Fibroblast of lung (primary cell): ENCODE data around the gene HES1. TPM values are rescaled to one million over a fixed set of nuclear protein-coding genes. Genes with fewer than 3 reads are reported as not detected.

ENCODE experiments used
- DNase-seq, 2 donors: peaks; one replicate each; pipeline versions ENCODE4 v3.0.0 to v3.0.0-alpha.2; 2010; ENCODE audit warnings: low read depth in 2 of 2
- H2AFZ ChIP-seq: 2 replicates; pipeline ENCODE4 v1.5.1; 2012; ENCODE audit warnings: low read length, control low read depth, inconsistent platforms
- H3K27ac ChIP-seq: 2 replicates; pipeline ENCODE4 v1.5.1; 2011; ENCODE audit warnings: low read length, control low read depth; ENCODE audit not compliant: insufficient read depth
- H3K27me3 ChIP-seq: 2 replicates; pipeline ENCODE4 v1.5.1; 2011; ENCODE audit warnings: mild to moderate bottlenecking, low read length; ENCODE audit not compliant: control insufficient read depth, insufficient read depth
- H3K36me3 ChIP-seq: 2 replicates; pipeline ENCODE4 v1.5.1; 2011; ENCODE audit warnings: low read length; ENCODE audit not compliant: control insufficient read depth, insufficient read depth
- H3K4me1 ChIP-seq: 2 replicates; pipeline ENCODE4 v1.5.1; 2011; ENCODE audit warnings: low read length; ENCODE audit not compliant: control insufficient read depth, insufficient read depth; ENCODE audit errors: extremely low read depth
- H3K4me2 ChIP-seq: 2 replicates; pipeline ENCODE4 v1.5.1; 2011; ENCODE audit warnings: low read length, control low read depth; ENCODE audit not compliant: insufficient read depth; ENCODE audit errors: extremely low read depth
- H3K4me3 ChIP-seq, 4 experiments: fragments of 200-600 bp in 1 of 4; sonication (generic) in 1 of 4; replicated peaks in 1 of 4; 2 replicates each; pipeline ENCODE4 v1.5.1; 2011 to 2016; ENCODE audit warnings: low read length in 4 of 4, low read depth in 3 of 4, mild to moderate bottlenecking in 3 of 4, control low read depth in 2 of 4, inconsistent platforms in 1 of 4, mixed read lengths in 1 of 4; ENCODE audit not compliant: insufficient read depth in 1 of 4; ENCODE audit errors: control extremely low read depth in 1 of 4
- H3K79me2 ChIP-seq: 2 replicates; pipeline ENCODE4 v1.5.1; 2012; ENCODE audit warnings: mild to moderate bottlenecking, low read length, inconsistent platforms; ENCODE audit not compliant: control insufficient read depth, insufficient read depth
- H3K9ac ChIP-seq: 2 replicates; pipeline ENCODE4 v1.5.1; 2011; ENCODE audit warnings: mild to moderate bottlenecking, low read length, control low read depth; ENCODE audit not compliant: insufficient read depth
- H3K9me3 ChIP-seq: 2 replicates; pipeline ENCODE4 v1.5.1; 2012; ENCODE audit warnings: low read depth, low read length; ENCODE audit not compliant: control insufficient read depth, insufficient read depth
- H4K20me1 ChIP-seq: 2 replicates; pipeline ENCODE4 v1.5.1; 2011; ENCODE audit warnings: low read length; ENCODE audit not compliant: control insufficient read depth, insufficient read depth; ENCODE audit errors: extremely low read depth
- CTCF ChIP-seq, 2 donors: IDR thresholded peaks in 1 of 2; conservative IDR thresholded peaks in 1 of 2; 1 replicate in 1 of 2; 2 replicates in 1 of 2; pipeline ENCODE4 v1.5.1; 2011 to 2012; ENCODE audit warnings: low read length in 2 of 2, control low read depth in 1 of 2, inconsistent platforms in 1 of 2, low read depth in 1 of 2, mild to moderate bottlenecking in 1 of 2
- EZH2 ChIP-seq: IDR thresholded peaks from 2 replicates; pipeline ENCODE4 v1.5.1; 2012; ENCODE audit warnings: low read length, control low read depth, mild to moderate bottlenecking; ENCODE audit errors: missing control alignments
- polyA plus RNA-seq, 2 donors: library from polyadenylated mRNA; depleted of rRNA in 1 of 2; stranded (reverse) in 1 of 2; unstranded in 1 of 2; fragments of >200 nt; gene quantifications; 2 replicates each; pipeline ENCODE4 v1.2.1, GENCODE V29; 2011 to 2012; ENCODE audit warnings: missing spikeins in 1 of 2
- total RNA-seq: library from RNA; depleted of rRNA; stranded (reverse); fragments of >200 nt; gene quantifications from 2 replicates; pipeline ENCODE4 v1.2.1, GENCODE V29; 2014

HES1 gene
- total and polyA plus RNA-seq, 2 donors (not counting 1 experiment from before 2014, with no cell fraction given), result 0.17 to 1.2 TPM

- DNase-seq, result no peak
- Histone ChIP-seq H4K20me1 (no peaks in the 10 kb centered on the region), H2AFZ (no peak overlapping the region), H3K9ac (no peak overlapping the region), H3K4me3 (no peak overlapping the region), H3K36me3 (no peaks in the 10 kb centered on the region), H3K27ac (no peak overlapping the region), H3K9me3 (no peaks in the 10 kb centered on the region), H3K27me3 (peaks cover 10% of the 10 kb centered on the region), H3K79me2 (no peaks in the 10 kb centered on the region), H3K4me1 (no peaks in the 10 kb centered on the region), H3K4me2 (no peak overlapping the region)
- TF ChIP-seq EZH2 (no peak), CTCF (conservative IDR thresholded peaks at IDR 0.05 in 1 of 2, IDR thresholded peaks at IDR 0.05 in 1 of 2; ENCODE audit: low read depth in 1 of 2, low read length in 2 of 2) (no peak)
Observed at GRCh38 chr3:194160158-194160557, 24.2 kb downstream of the HES1 start.

DNA sequence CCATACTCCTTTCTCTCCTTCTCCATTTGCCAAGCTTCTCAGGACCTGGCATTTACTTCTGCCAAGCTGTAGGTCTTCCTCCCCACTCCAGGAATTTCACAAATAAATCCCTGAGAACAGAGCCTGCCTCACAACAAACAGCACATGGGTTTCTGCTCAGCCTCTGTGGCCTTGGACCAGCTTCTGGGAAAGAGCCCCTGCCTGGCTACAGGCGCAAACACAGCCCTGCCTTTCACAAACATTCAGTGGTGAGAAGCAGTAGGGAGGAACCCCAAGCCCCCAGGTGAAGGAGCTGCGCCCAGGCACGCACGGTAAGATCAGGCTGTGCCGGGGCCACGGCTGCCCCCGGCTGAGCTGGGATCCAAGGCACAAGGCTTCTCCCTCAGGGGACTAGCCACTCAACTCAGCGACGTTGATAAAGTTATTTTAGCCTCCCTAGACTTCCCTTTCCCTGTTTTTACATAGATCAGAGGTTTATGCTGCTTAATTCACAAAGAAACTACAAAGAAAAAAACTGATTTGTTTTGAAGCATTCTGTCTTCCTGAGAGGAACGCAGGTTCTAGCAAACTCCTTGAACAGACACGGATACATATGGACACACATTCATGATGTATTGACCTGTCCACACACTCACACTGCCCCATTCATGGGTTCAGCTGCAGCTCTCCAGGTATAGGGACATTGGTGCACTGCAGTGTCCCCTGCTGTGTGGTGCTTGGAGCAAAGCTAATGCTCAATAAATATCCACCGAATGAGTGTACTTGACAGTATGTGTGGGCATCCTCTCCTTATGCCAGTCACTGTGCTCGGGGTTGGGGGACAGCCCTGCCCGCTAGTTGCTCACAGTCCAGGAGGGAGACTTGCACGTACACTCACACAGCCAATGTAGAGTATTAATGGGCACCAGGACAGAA is 25.4 kb downstream of the HES1 start:
- no peak for TF ChIP-seq CTCF (conservative IDR thresholded peaks at IDR 0.05 in 1 of 2, IDR thresholded peaks at IDR 0.05 in 1 of 2; ENCODE audit: low read depth in 1 of 2, low read length in 2 of 2)
- TF ChIP-seq EZH2, result no peak
- Histone ChIP-seq H3K4me1 (no peaks in the 10 kb centered on the region), H2AFZ (no peak overlapping the region), H3K9me3 (no peaks in the 10 kb centered on the region), H3K4me3 (no peak overlapping the region), H3K79me2 (no peaks in the 10 kb centered on the region), H3K27ac (no peak overlapping the region), H3K36me3 (no peaks in the 10 kb centered on the region), H3K9ac (no peak overlapping the region), H3K27me3 (peaks cover 15% of the 10 kb centered on the region), H4K20me1 (no peaks in the 10 kb centered on the region), H3K4me2 (no peak overlapping the region)
- DNase-seq, result no peak

DNA sequence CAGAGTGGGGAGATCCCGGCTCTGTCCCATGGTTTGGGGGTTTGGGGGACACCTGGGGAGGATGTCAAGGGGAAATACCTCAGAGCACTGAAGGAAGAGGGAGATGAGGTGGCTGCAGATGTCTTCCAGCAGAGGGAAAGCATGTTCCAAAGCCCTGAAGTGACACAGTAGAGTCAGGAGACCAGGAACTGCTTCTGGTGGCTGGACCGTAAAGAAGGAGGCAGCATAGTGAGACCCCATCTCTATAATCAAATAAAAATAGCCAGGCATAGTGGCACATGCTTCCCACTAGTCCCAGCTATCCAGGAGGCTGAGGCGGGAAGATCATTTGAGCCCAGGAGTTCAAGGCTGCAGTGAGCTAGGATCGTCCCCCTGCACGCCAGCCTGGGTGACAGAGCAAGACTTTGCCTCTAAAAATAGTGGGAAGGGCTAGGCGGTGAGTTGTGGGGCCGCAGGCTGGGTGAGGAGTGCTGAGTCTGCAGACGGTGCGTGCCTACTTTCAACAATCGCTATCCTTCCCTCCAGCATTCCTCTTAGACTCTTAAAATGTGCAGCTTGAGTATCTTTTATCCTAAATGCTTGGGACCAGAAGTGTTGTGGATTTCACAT is 26.2 kb downstream of the HES1 start:
- H4K20me1 ChIP-seq, result no peaks in the 10 kb centered on the region
- peaks cover 23% of the 10 kb centered on the region for H3K27me3 ChIP-seq
- no peak for TF ChIP-seq EZH2
- no peak for TF ChIP-seq CTCF (conservative IDR thresholded peaks at IDR 0.05 in 1 of 2, IDR thresholded peaks at IDR 0.05 in 1 of 2; ENCODE audit: low read depth in 1 of 2, low read length in 2 of 2)
- no peaks in the 10 kb centered on the region for H3K9me3 ChIP-seq
- H3K4me3 ChIP-seq, result no peak overlapping the region
- H3K9ac ChIP-seq, result no peak overlapping the region
- H3K4me2 ChIP-seq, result no peak overlapping the region
- H3K79me2 ChIP-seq, result no peaks in the 10 kb centered on the region
- H3K4me1 ChIP-seq, result no peaks in the 10 kb centered on the region
- no peak overlapping the region for H2AFZ ChIP-seq
- H3K36me3 ChIP-seq, result no peaks in the 10 kb centered on the region
- H3K27ac ChIP-seq, result no peak overlapping the region
- no peak for DNase-seq
